Middle frontal gyrus (tissue), 1 donor: ENCODE measurements around the gene IFI16.
"Not testable (repeated sequence)": the region's sequence is repeated elsewhere in the genome, so short reads cannot be mapped to it uniquely, and the experiment has no call there.

Source experiments
- DNase-seq: peaks from one replicate; pipeline ENCODE4 v3.0.0-alpha.2; 2015; ENCODE audit warnings: low spot score; ENCODE audit errors: extremely low spot score

IFI16 gene

GRCh38 chr1:159009704-159010361 is at the start of gene IFI16:
TSS of gene IFI16 (plus strand) at chr1:159009907. CDS start at chr1:159014681, 4,774 bp downstream.
- no peak for DNase-seq

- no peak for DNase-seq
Measured at GRCh38 chr1:158961178-158961577, 48.5 kb upstream of the IFI16 start.

- DNase-seq = no peak
Measured at GRCh38 chr1:158962983-158963382, 46.7 kb upstream of the IFI16 start.

- DNase-seq = no peak
Measured at GRCh38 chr1:158969166-158969565, 40.5 kb upstream of the IFI16 start.

GRCh38 chr1:158969855-158970254 is 39.9 kb upstream of the IFI16 start:
- no peak for DNase-seq

GRCh38 chr1:158972841-158973240 is 36.9 kb upstream of the IFI16 start:
- DNase-seq = no peak

GRCh38 chr1:158976219-158976618 is 33.5 kb upstream of the IFI16 start:
- no peak for DNase-seq

- DNase-seq = no peak
Measured at GRCh38 chr1:158978730-158979129, 31.0 kb upstream of the IFI16 start.

GRCh38 chr1:158979229-158979628 is 30.5 kb upstream of the IFI16 start:
- DNase-seq = no peak

- no peak for DNase-seq
Measured at GRCh38 chr1:158983235-158983634, 26.5 kb upstream of the IFI16 start.

GRCh38 chr1:158984386-158984785 is 25.3 kb upstream of the IFI16 start:
- no peak for DNase-seq

- no peak for DNase-seq
Measured at GRCh38 chr1:158989424-158989823, 20.3 kb upstream of the IFI16 start.

- DNase-seq = no peak
Measured at GRCh38 chr1:158992787-158993312, 16.9 kb upstream of the IFI16 start.

- no peak for DNase-seq
Measured at GRCh38 chr1:158996998-158997397, 12.7 kb upstream of the IFI16 start.

- no peak for DNase-seq
Measured at GRCh38 chr1:158998037-158998780, 11.5 kb upstream of the IFI16 start.

- DNase-seq = peak; percentile 68
Measured at GRCh38 chr1:158998781-158999161, 10.9 kb upstream of the IFI16 start.

GRCh38 chr1:158999316-159000069 is 10.2 kb upstream of the IFI16 start:
- peak; percentile 46 for DNase-seq

GRCh38 chr1:159000070-159000409 is 9.7 kb upstream of the IFI16 start:
- no peak for DNase-seq

- DNase-seq = no peak
Measured at GRCh38 chr1:159000625-159001024, 9.1 kb upstream of the IFI16 start.

- DNase-seq = no peak
Measured at GRCh38 chr1:159005161-159005560, 4.5 kb upstream of the IFI16 start.

GRCh38 chr1:159005676-159006075 is 4.0 kb upstream of the IFI16 start:
- DNase-seq = no peak

- not testable (repeated sequence) for DNase-seq
Measured at GRCh38 chr1:159006210-159006807, 3.4 kb upstream of the IFI16 start.
